ENCODE results near the gene ATP2A3.

Gene ATP2A3

GRCh38 chr17:3919123-3919624 is 45.1 kb downstream of the ATP2A3 start:
- 93 to 94% methylated on average over 22 of the region's 22 CpGs for WGBS, 2 experiments
- Histone ChIP-seq H3K27ac (ENCODE audit: insufficient read depth, low read depth, low read length, poor library complexity, severe bottlenecking) (no peak overlapping the region), H3K4me1 (ENCODE audit: control insufficient read depth, insufficient read depth, low read length) (no peaks in the 10 kb centered on the region)

GRCh38 chr17:3918372-3919122 is 45.7 kb downstream of the ATP2A3 start:
- no peaks in the 10 kb centered on the region for H3K4me1 ChIP-seq (ENCODE audit: control insufficient read depth, insufficient read depth, low read length)
- no peak overlapping the region for H3K4me3 ChIP-seq (ENCODE audit: insufficient read depth, low read depth, low read length)
- no peaks in the 10 kb centered on the region for H3K36me3 ChIP-seq (ENCODE audit: control insufficient read depth, insufficient read depth, low read length)
- H3K27ac ChIP-seq (ENCODE audit: insufficient read depth, low read depth, low read length, poor library complexity, severe bottlenecking) = no peak overlapping the region
- 76 to 78% methylated on average over 8 of the region's 8 CpGs for WGBS, 2 experiments
- H3K9me3 ChIP-seq (ENCODE audit: control insufficient read depth, low read length) = no peaks in the 10 kb centered on the region
- no peaks in the 10 kb centered on the region for H3K27me3 ChIP-seq (ENCODE audit: control insufficient read depth, insufficient read depth, low read length, poor library complexity, severe bottlenecking)

More at GRCh38 chr17:3919123-3919624, 45.1 kb downstream of the ATP2A3 start:
- H3K9me3 ChIP-seq (ENCODE audit: control insufficient read depth, low read length) = no peaks in the 10 kb centered on the region
- H3K27me3 ChIP-seq (ENCODE audit: control insufficient read depth, insufficient read depth, low read length, poor library complexity, severe bottlenecking) = no peaks in the 10 kb centered on the region
- no peak overlapping the region for H3K4me3 ChIP-seq (ENCODE audit: insufficient read depth, low read depth, low read length)
- no peaks in the 10 kb centered on the region for H3K36me3 ChIP-seq (ENCODE audit: control insufficient read depth, insufficient read depth, low read length)

- no peak overlapping the region for H3K27ac ChIP-seq (ENCODE audit: insufficient read depth, low read depth, low read length, poor library complexity, severe bottlenecking)
- H3K9me3 ChIP-seq (ENCODE audit: control insufficient read depth, low read length) = no peaks in the 10 kb centered on the region
- no peaks in the 10 kb centered on the region for H3K36me3 ChIP-seq (ENCODE audit: control insufficient read depth, insufficient read depth, low read length)
- no peak overlapping the region for H3K4me3 ChIP-seq (ENCODE audit: insufficient read depth, low read depth, low read length)
- H3K27me3 ChIP-seq (ENCODE audit: control insufficient read depth, insufficient read depth, low read length, poor library complexity, severe bottlenecking) = no peaks in the 10 kb centered on the region
- 82% methylated on average over 11 of the region's 11 CpGs for WGBS, 2 experiments
- H3K4me1 ChIP-seq (ENCODE audit: control insufficient read depth, insufficient read depth, low read length) = no peaks in the 10 kb centered on the region
Observed at GRCh38 chr17:3917391-3917931, 46.8 kb downstream of the ATP2A3 start.

- no peaks in the 10 kb centered on the region for H3K4me1 ChIP-seq (ENCODE audit: control insufficient read depth, insufficient read depth, low read length)
- H3K4me3 ChIP-seq (ENCODE audit: insufficient read depth, low read depth, low read length) = no peak overlapping the region
- H3K27me3 ChIP-seq (ENCODE audit: control insufficient read depth, insufficient read depth, low read length, poor library complexity, severe bottlenecking) = no peaks in the 10 kb centered on the region
- H3K9me3 ChIP-seq (ENCODE audit: control insufficient read depth, low read length) = no peaks in the 10 kb centered on the region
- WGBS, 2 experiments = 89 to 94% methylated on average over 10 of the region's 10 CpGs
- H3K27ac ChIP-seq (ENCODE audit: insufficient read depth, low read depth, low read length, poor library complexity, severe bottlenecking) = no peak overlapping the region
- H3K36me3 ChIP-seq (ENCODE audit: control insufficient read depth, insufficient read depth, low read length) = no peaks in the 10 kb centered on the region
Observed at GRCh38 chr17:3916825-3917224, 47.4 kb downstream of the ATP2A3 start.

- Histone ChIP-seq H3K4me3 (ENCODE audit: insufficient read depth, low read depth, low read length) (no peak within 1 kb of the TSS), H3K36me3 (ENCODE audit: control insufficient read depth, insufficient read depth, low read length) (no peaks in the 10 kb centered on the region), H3K27me3 (ENCODE audit: control insufficient read depth, insufficient read depth, low read length, poor library complexity, severe bottlenecking) (no peaks in the 10 kb centered on the region), H3K4me1 (ENCODE audit: control insufficient read depth, insufficient read depth, low read length) (no peaks in the 10 kb centered on the region), H3K9me3 (ENCODE audit: control insufficient read depth, low read length) (no peaks in the 10 kb centered on the region), H3K27ac (ENCODE audit: insufficient read depth, low read depth, low read length, poor library complexity, severe bottlenecking) (no peak within 1 kb of the TSS)
- WGBS, 2 experiments = 92 to 93% methylated on average over 28 of the region's 28 CpGs
Observed at GRCh38 chr17:3915995-3916696, 48.1 kb downstream of the ATP2A3 start, which contains the start of gene P2RX1. P2RX1 (minus strand) TSS chr17:3916465; CDS start chr17:3916225, 240 bp downstream.

GRCh38 chr17:3915581-3915994 is 48.6 kb downstream of the ATP2A3 start:
- Histone ChIP-seq H3K27ac (ENCODE audit: insufficient read depth, low read depth, low read length, poor library complexity, severe bottlenecking) (no peak overlapping the region), H3K4me1 (ENCODE audit: control insufficient read depth, insufficient read depth, low read length) (no peaks in the 10 kb centered on the region), H3K27me3 (ENCODE audit: control insufficient read depth, insufficient read depth, low read length, poor library complexity, severe bottlenecking) (no peaks in the 10 kb centered on the region), H3K9me3 (ENCODE audit: control insufficient read depth, low read length) (no peaks in the 10 kb centered on the region), H3K4me3 (ENCODE audit: insufficient read depth, low read depth, low read length) (no peak overlapping the region), H3K36me3 (ENCODE audit: control insufficient read depth, insufficient read depth, low read length) (no peaks in the 10 kb centered on the region)
- 92 to 95% methylated on average over 13 of the region's 13 CpGs for WGBS, 2 experiments

GRCh38 chr17:3914312-3914670 is 49.9 kb downstream of the ATP2A3 start:
- Histone ChIP-seq H3K4me3 (ENCODE audit: insufficient read depth, low read depth, low read length) (no peak overlapping the region), H3K4me1 (ENCODE audit: control insufficient read depth, insufficient read depth, low read length) (no peaks in the 10 kb centered on the region), H3K27me3 (ENCODE audit: control insufficient read depth, insufficient read depth, low read length, poor library complexity, severe bottlenecking) (no peaks in the 10 kb centered on the region), H3K27ac (ENCODE audit: insufficient read depth, low read depth, low read length, poor library complexity, severe bottlenecking) (no peak overlapping the region), H3K36me3 (ENCODE audit: control insufficient read depth, insufficient read depth, low read length) (no peaks in the 10 kb centered on the region), H3K9me3 (ENCODE audit: control insufficient read depth, low read length) (no peaks in the 10 kb centered on the region)
- WGBS, 2 experiments = 90 to 93% methylated on average over 10 of the region's 10 CpGs

- H3K27me3 ChIP-seq (ENCODE audit: control insufficient read depth, insufficient read depth, low read length, poor library complexity, severe bottlenecking) = no peaks in the 10 kb centered on the region
- 42 to 44% methylated on average over 17 of the region's 17 CpGs for WGBS, 2 experiments
- H3K27ac ChIP-seq (ENCODE audit: insufficient read depth, low read depth, low read length, poor library complexity, severe bottlenecking) = no peak overlapping the region
- H3K4me3 ChIP-seq (ENCODE audit: insufficient read depth, low read depth, low read length) = no peak overlapping the region
- no peaks in the 10 kb centered on the region for H3K4me1 ChIP-seq (ENCODE audit: control insufficient read depth, insufficient read depth, low read length)
- no peaks in the 10 kb centered on the region for H3K36me3 ChIP-seq (ENCODE audit: control insufficient read depth, insufficient read depth, low read length)
- no peaks in the 10 kb centered on the region for H3K9me3 ChIP-seq (ENCODE audit: control insufficient read depth, low read length)
Observed at GRCh38 chr17:3913531-3914311, 50.5 kb downstream of the ATP2A3 start.

GRCh38 chr17:3912827-3913226 is 51.4 kb downstream of the ATP2A3 start:
- Histone ChIP-seq H3K27me3 (ENCODE audit: control insufficient read depth, insufficient read depth, low read length, poor library complexity, severe bottlenecking) (no peaks in the 10 kb centered on the region), H3K36me3 (ENCODE audit: control insufficient read depth, insufficient read depth, low read length) (no peaks in the 10 kb centered on the region), H3K27ac (ENCODE audit: insufficient read depth, low read depth, low read length, poor library complexity, severe bottlenecking) (no peak overlapping the region), H3K9me3 (ENCODE audit: control insufficient read depth, low read length) (no peaks in the 10 kb centered on the region), H3K4me3 (ENCODE audit: insufficient read depth, low read depth, low read length) (no peak overlapping the region), H3K4me1 (ENCODE audit: control insufficient read depth, insufficient read depth, low read length) (no peaks in the 10 kb centered on the region)
- WGBS, 2 experiments = 87 to 91% methylated on average over 2 of the region's 2 CpGs

All from ectodermal cell (in vitro differentiated cells).